Stimulated activated CD8-positive, alpha-beta memory T cell treated with anti-CD3 and anti-CD28 coated beads, Interleukin-12 subunit alpha, Interleukin-12 subunit beta, amount 100 ng/mL, for 1 hour (primary cell): ENCODE measurements around the gene PEX10.

Experiments used
- DNase-seq: peaks from one replicate; pipeline ENCODE4 v3.0.0-alpha.2; 2020; ENCODE audit warnings: low read depth

The PEX10 gene

GRCh38 chr1:2386636-2387611 lies 25.4 kb downstream of the PEX10 start:
- no peak for DNase-seq

GRCh38 chr1:2385606-2386280 lies 26.6 kb downstream of the PEX10 start:
- no peak for DNase-seq

DNA sequence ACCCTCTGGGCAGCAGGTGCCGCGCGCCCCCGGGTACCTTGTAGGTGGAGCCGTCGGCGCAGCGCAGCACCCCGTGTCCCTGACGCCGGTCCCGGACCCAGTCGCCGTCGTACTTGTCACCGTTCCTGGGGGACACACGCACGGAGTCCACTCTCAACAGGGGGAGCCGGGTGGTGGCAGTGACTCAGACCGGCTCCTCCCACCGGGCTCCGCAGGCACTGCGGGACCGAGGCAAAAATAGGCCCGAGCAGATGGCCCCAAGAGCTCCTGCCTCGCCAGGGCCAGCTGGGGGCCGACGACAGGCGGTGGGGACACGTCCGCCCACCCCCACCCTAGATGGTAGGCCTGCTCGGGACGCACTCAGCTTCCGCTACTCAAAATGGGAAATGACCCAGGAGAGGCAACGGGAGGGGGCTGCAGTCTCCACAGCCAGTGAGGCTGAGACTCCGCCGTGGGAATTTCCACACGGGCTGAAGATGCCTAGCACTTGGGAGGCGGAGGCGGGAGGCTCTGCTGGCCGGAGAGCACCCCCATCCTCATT lies 27.4 kb downstream of the PEX10 start:
- no peak for DNase-seq

DNA sequence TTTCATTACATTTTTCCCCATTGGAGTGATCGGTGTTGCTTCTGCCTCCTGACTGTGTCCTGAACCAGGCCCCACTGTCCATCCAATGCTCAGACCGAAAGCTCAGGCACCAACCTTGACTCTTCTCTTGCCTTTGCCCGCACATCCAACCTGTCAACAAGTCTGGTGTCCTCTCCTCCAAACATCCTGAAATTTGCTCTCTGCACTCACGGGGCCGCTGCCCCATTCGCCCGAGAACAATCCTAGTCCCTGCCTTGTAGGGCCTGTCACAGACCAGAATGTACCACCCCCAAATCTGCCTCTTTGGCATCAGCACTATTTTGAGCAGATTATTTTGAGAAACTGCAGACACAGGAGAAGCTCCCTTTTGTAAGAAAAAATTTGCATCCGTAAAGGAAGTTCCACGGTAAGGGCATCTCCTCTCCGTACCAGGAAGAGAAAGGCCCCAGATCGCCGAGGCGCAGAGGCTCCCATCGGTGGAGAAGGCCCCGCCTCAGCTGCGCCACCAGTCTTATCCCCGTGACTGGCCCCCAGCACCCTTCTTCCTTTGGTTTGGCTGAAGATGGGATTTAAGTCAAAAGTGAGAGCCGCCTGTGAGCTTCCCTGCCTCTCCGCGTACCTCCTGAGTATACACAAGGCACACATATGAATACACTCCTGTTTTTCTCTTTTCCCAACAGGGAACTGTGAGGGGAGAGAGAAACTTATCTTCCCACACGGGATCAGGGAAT lies 28.1 kb downstream of the PEX10 start:
- no peak for DNase-seq

- DNase-seq, result no peak
These were observed 28.8 kb downstream of the PEX10 start for GRCh38 chr1:2383576-2383975.

- DNase-seq, result no peak
These were observed 29.6 kb downstream of the PEX10 start for GRCh38 chr1:2382621-2383361.

DNA sequence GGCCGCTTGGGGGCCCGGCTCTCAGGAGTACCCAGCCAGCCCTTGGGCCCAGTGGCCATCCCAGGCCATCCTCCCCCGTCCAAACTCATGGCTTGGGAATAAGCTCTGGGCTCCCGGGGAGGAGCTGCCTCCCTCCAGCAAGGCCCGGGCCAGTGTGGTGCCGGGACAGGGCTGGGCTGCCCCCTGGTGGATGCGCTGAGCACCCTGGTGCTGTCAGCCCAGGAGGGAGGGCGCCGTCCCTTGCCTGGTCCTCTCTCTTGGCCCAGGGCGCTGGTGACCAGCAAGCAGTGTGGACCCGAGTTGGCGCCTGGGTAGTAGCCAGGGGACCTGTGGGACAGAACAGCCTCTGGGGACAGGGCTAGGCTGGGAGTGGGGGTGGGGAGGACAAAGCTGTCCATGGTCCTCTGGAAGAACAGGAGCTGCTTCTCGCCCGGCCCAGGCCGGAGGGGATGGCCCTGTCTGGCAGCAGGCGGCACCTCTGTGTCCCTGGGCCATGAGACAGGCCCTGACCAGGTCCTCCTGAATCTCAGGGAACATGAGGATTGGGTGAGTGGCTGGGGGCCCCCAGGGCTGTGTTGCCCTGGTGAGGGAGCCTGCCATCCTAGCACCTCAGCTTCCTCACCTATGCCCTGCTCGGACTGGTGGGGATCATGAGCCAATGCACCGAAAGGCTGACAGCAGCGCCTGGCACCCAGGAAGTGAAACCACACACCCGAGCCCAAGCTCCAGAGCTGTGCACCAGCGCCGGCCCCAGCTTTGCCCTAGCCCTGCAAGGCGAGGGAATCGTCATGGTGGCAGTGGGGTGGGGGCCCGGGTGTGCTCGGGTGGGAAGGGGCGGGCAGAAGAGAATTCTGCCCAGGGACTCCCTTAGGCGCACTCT lies 30.4 kb downstream of the PEX10 start:
- DNase-seq, result peak; percentile 56

- no peak for DNase-seq
These were observed 31.4 kb downstream of the PEX10 start for GRCh38 chr1:2380816-2381591.

GRCh38 chr1:2379733-2380404 lies 32.5 kb downstream of the PEX10 start:
- no peak for DNase-seq

DNA sequence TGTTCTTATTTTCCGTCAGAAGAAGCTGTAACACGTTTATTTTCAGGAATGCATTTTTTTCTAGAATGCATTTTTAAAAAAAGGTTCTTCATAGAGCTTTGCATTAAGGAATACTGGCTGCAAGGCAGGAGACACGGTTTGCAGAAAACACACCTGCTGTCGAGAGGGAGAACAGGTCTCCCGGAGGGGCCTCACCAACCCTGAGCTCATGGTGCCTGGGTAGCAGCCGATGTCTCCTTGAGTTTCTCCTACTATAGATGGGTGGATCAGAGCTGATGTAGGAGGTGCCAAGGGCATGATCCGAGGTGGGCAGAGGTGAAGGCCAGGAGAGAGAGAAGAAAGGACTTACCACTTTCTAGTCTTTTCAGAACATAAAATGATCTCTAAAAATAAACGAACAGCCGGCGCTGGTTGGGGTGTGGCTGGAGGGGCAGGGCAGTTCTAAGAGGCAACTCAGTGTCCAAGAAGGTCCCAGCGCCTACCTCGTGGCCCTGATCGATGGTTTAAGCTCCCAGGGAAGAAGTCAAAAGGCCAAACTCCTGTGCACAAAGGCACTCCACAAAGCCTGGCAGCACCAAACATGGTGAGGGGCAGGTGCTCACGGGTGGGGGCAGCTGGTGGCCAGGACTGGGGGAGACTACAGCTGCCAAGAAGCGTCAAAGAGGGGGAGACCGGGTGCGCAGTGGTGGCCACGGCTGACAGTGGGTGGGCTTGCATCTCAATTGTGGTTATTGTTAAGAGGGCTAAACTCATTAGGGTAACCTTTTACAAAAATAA lies 33.2 kb downstream of the PEX10 start:
- DNase-seq, result no peak

DNA sequence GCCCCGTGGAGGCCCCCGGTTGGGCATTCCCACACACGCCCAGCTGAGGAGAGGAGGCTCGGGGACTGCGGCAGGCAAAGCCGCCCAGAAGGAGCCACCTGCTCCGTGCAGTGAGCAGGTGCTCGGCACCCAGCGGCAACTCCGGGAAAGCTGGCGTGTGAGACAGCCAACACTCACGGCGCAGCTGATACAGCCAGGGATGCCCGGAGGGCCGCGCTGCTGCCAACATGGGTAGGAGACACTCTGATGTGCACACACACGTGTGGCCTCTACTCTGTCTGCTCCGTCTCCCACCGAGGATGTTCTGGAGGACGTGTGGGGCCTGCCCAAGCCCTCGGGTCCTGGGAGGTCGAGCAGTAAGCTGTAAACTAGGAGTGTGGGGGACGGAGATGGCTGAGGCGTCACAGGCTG lies 33.9 kb downstream of the PEX10 start:
- DNase-seq, result no peak

GRCh38 chr1:2377751-2378440 lies 34.5 kb downstream of the PEX10 start:
- no peak for DNase-seq

DNA sequence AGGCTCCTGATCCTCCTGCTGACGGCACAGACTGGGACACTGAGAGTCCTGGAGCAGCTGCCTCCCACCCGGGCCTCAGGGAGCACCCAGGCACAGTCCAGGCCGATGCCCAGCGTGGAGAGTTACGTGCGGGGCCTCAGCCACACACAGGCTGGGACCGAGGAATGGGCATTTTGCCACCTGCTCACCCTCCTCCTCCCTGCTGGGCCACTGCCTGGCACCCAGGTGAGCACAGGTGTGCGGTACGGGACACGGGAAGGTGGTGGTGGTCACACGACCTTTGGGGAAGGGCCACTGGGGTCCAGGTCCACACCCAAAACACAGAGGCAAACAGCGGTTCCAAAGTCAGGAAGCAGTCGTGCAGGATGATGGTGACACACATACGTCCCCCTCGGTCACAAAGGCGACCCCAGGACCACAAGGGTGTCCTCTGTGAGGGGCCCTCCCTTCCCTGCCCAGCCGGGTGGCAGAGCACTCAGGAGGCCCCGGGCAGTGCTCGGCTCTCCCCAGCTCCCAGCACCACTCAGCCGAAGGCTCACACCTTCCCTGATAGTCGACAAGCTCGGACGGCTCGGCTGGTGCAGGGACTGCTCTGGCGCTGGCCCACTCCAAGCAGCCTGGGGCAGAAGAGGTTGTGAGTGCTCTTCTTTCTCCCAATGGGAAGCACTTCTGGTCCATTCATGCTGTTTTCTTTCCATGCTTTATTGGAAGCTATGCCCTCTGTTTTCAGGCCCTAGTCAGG lies 35.3 kb downstream of the PEX10 start:
- no peak for DNase-seq

DNA sequence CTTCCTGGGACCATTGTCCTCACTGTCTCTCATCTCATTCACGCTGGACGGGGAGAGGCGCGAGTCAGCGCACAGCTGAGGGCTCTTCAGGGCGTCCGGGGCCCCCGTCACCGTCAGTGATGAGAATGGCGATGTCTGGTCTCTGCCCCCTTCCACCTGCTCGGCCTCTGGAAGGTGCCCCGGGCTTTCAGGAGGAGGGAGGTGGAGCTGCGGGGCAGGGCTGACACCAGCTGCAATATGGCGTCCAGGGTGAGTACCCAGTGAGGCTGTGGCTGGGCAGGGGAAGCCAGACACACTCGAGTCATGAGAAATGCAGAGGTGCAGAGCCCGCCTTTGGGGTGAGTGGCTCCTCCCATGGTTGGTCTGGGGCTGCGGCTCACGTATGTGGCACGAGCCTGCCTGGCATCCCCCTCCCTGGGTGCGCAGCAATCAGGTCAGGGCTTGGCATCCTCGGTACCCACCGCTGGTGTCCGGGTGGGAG lies 36.1 kb downstream of the PEX10 start:
- no peak for DNase-seq

DNA sequence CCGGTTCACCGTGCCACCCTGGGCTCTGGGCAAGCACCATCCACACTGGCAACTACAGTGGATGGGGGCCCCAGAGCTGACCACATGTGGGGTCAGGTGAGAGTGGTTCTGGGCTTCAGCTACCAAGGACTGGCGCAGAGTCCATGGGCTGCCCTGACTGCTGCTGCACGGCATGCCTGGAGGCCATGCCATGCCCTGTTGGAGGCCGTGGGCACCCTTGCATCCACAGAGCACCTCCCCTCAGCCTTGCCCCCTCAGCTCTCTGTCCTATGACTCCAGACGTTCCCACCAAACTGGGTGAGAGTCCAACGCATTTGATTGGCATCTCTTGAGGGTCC lies 36.5 kb downstream of the PEX10 start:
- DNase-seq, result no peak

DNA sequence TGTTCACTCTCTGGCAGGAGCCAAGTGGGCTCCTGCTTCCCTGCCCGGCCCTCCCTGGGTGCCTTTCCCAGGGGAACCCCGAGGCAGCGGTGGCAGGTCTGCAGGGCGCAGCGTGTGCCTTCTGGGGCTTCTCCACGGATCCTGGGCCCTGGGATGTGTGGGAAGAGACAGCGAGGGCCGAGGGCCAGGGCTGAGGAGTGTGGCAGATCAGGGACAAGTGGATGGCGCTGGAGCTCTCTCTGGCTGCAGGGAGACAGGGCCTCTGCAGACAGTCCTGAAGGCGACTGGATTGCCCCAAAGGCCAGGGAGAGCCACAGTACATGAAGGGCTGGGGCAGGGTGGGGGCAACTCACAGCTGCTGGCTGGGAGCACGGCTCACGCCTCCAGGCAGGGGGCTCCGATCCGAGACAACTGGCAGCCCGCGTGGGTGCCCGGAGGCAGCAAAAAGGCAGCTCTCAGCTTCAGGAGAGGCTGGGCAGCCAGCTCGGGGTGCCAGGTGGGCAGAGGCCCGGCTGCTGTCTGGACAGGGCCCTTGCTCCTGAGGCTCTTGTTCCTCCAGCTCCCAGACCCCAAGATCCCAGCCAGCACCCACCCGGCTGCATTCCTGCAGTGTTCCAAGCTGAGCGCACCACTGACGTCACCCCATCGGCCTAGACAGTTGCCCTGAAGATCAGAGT lies 37.0 kb downstream of the PEX10 start:
- no peak for DNase-seq
